LNCAP (cell line): Measurements from ENCODE around the gene TWIST2.

Source experiments
- CTCF ChIP-seq: fragments of 450-650 bp; IDR thresholded peaks from 2 replicates; pipeline ENCODE4 v1.5.1; 2017; ENCODE audit warnings: mild to moderate bottlenecking

Gene TWIST2

GRCh38 chr2:238890131-238890530 lies 42.2 kb downstream of the TWIST2 start:
- no peak for TF ChIP-seq CTCF

GRCh38 chr2:238890618-238891456 lies 43.0 kb downstream of the TWIST2 start:
- TF ChIP-seq CTCF: no peak

GRCh38 chr2:238891457-238892203 lies 43.7 kb downstream of the TWIST2 start:
- TF ChIP-seq CTCF: no peak

DNA sequence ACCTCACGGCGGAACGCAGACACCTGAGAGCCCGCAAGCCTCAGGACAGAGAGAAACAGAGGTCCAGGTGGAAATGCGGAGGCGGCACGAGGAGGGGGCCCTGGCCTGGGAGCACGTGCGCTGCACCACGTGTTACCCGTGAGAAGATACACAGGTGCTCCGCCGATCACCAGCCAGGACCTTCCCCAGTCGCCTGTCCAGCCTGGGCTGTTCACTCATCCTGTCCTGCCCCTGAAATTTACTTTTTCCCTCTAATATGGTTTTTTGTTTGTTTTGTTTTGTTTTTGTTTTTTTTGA lies 44.3 kb downstream of the TWIST2 start:
- TF ChIP-seq CTCF: no peak

DNA sequence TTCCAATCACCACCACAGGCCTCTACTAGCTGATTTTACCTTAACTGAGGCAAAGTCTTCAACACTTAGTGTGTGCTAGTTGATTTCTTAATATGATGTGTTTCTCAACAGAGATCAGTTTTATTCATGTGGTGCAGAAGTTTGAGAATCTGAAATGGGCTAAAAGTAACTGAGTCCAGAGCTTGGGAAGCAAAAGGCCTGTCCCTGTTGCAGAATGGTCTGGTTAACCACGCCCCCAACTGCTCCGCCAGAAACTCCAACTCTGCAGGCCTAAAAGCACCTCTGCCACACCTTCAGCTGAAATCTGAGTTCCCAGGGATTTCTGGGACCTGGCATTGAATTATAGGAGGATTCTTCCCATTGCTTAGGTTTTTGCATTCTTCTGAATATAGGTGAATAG lies 44.9 kb downstream of the TWIST2 start:
- TF ChIP-seq CTCF: no peak

DNA sequence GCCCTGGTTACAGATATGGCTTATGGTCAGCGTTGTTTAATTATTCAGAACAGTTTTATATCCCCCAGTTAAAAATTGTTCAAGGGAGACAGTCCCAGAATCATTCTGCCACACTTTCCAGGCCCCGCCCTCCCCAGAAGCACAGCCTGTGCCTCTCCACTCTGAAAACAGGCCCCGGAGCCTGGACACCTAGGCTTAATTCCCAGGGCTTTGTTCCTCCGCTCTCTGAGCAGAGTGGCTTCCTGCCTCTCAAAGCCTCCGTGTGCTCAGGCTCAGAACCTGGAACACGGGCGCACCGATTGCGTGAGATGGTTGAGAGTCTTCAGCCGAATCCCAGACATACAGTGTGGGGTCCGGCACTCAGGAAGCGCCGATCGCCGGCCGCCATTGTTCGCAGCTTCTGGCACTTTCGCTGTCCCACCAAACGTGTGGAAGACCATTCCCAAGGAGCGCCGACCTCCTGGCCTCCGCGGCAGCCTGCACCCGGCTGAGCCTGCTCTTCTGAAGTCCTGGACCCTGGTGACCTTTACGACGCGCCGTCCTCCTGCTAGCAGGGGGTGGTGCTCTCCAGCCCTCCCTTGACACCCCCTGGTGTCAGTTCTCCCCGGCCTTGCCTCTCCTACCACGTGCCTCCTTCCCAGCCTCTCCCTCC lies 45.6 kb downstream of the TWIST2 start:
- TF ChIP-seq CTCF: no peak

DNA sequence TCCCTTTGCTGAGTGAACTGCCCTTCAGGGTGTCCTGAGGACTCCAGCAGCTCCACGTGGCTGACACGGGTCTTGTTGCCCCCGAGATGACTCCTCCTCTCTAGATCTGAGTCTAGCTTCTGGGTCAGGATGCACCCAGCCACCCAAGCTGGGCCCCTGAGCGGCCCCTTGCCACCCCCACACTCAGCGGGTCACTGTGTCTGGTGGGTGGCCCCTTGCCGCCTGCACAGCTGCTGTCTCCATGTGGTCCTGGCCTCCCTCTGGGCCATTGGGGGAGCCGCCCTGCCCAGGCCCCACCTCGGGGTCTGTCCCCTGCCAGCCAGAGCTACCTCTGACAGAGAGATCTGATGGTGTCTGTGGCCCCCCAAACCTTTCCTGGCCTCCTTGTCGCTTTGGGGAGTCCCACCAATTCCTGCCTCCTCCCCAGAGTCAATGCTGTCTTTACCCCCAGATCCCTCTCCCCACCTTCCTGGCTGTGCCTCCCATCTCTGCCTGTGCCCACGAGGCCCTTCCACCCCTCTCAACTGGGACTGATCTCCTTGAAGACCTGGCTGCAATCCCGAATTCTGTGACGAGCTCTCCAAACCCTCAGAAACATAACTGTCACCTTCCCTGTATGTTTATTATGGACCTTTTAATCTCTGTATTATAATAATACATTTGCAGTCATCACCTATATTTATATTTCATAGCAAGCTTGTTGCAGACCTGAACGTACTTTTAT lies 46.5 kb downstream of the TWIST2 start:
- TF ChIP-seq CTCF: no peak
